Measurements from ENCODE around the gene KCNMA1.

KCNMA1 gene

GRCh38 chr10:77467422-77467963, 170.1 kb downstream of the KCNMA1 start:
- TF ChIP-seq CTCF (conservative IDR thresholded peaks at IDR 0.05; ENCODE audit: low read depth, low read length): no peak
- Histone ChIP-seq H3K9ac (no peak overlapping the region), H3K79me2 (ENCODE audit: insufficient read depth, low read depth) (no peaks in the 10 kb centered on the region), H3K4me3 (IDR thresholded peaks at IDR 0.05; ENCODE audit: insufficient read depth, low read depth, low read length) (no peak overlapping the region), H3K27ac (no peak overlapping the region), H3K36me3 (ENCODE audit: insufficient read depth) (no peaks in the 10 kb centered on the region), H2AFZ (ENCODE audit: low read depth) (no peak overlapping the region), H3K4me1 (ENCODE audit: low read depth, poor library complexity, severe bottlenecking) (no peaks in the 10 kb centered on the region), H3K27me3 (ENCODE audit: insufficient read depth, low read depth) (no peaks in the 10 kb centered on the region), H3K4me2 (no peak overlapping the region), H4K20me1 (ENCODE audit: insufficient read depth) (no peaks in the 10 kb centered on the region)

GRCh38 chr10:77463967-77464745, 173.5 kb downstream of the KCNMA1 start:
- Histone ChIP-seq H3K27ac (no peak overlapping the region), H3K27me3 (ENCODE audit: insufficient read depth, low read depth) (no peaks in the 10 kb centered on the region), H3K4me1 (ENCODE audit: low read depth, poor library complexity, severe bottlenecking) (no peaks in the 10 kb centered on the region), H3K9ac (no peak overlapping the region), H2AFZ (ENCODE audit: low read depth) (no peak overlapping the region), H3K4me3 (IDR thresholded peaks at IDR 0.05; ENCODE audit: insufficient read depth, low read depth, low read length) (no peak overlapping the region), H4K20me1 (ENCODE audit: insufficient read depth) (no peaks in the 10 kb centered on the region), H3K79me2 (ENCODE audit: insufficient read depth, low read depth) (no peaks in the 10 kb centered on the region), H3K36me3 (ENCODE audit: insufficient read depth) (no peaks in the 10 kb centered on the region), H3K4me2 (no peak overlapping the region)
- no peak for TF ChIP-seq CTCF (conservative IDR thresholded peaks at IDR 0.05; ENCODE audit: low read depth, low read length)

- Histone ChIP-seq H3K4me2 (no peak overlapping the region), H3K9ac (no peak overlapping the region), H3K4me1 (ENCODE audit: low read depth, poor library complexity, severe bottlenecking) (no peaks in the 10 kb centered on the region), H3K27ac (no peak overlapping the region), H4K20me1 (ENCODE audit: insufficient read depth) (no peaks in the 10 kb centered on the region), H3K27me3 (ENCODE audit: insufficient read depth, low read depth) (no peaks in the 10 kb centered on the region), H3K4me3 (IDR thresholded peaks at IDR 0.05; ENCODE audit: insufficient read depth, low read depth, low read length) (no peak overlapping the region), H3K79me2 (ENCODE audit: insufficient read depth, low read depth) (no peaks in the 10 kb centered on the region), H2AFZ (ENCODE audit: low read depth) (no peak overlapping the region), H3K36me3 (ENCODE audit: insufficient read depth) (no peaks in the 10 kb centered on the region)
- no peak for TF ChIP-seq CTCF (conservative IDR thresholded peaks at IDR 0.05; ENCODE audit: low read depth, low read length)
These were observed 174.1 kb downstream of the KCNMA1 start for GRCh38 chr10:77463499-77463898.

- Histone ChIP-seq H3K36me3 (ENCODE audit: insufficient read depth) (no peaks in the 10 kb centered on the region), H3K27ac (no peak overlapping the region), H3K4me3 (IDR thresholded peaks at IDR 0.05; ENCODE audit: insufficient read depth, low read depth, low read length) (no peak overlapping the region), H3K4me1 (ENCODE audit: low read depth, poor library complexity, severe bottlenecking) (no peaks in the 10 kb centered on the region), H4K20me1 (ENCODE audit: insufficient read depth) (no peaks in the 10 kb centered on the region), H3K79me2 (ENCODE audit: insufficient read depth, low read depth) (no peaks in the 10 kb centered on the region), H3K9ac (no peak overlapping the region), H3K4me2 (no peak overlapping the region), H2AFZ (ENCODE audit: low read depth) (no peak overlapping the region), H3K27me3 (ENCODE audit: insufficient read depth, low read depth) (no peaks in the 10 kb centered on the region)
- no peak for TF ChIP-seq CTCF (conservative IDR thresholded peaks at IDR 0.05; ENCODE audit: low read depth, low read length)
These were observed 175.8 kb downstream of the KCNMA1 start for GRCh38 chr10:77461636-77462296.

Data from KMS-11 (cell line).